Measurements from ENCODE around the gene RABAC1. TPM values are rescaled to one million over a fixed set of nuclear protein-coding genes. Genes with fewer than 3 reads are reported as not detected.

RABAC1 gene
- total RNA-seq, 1 donor from 2014 or later: 257 TPM

DNA sequence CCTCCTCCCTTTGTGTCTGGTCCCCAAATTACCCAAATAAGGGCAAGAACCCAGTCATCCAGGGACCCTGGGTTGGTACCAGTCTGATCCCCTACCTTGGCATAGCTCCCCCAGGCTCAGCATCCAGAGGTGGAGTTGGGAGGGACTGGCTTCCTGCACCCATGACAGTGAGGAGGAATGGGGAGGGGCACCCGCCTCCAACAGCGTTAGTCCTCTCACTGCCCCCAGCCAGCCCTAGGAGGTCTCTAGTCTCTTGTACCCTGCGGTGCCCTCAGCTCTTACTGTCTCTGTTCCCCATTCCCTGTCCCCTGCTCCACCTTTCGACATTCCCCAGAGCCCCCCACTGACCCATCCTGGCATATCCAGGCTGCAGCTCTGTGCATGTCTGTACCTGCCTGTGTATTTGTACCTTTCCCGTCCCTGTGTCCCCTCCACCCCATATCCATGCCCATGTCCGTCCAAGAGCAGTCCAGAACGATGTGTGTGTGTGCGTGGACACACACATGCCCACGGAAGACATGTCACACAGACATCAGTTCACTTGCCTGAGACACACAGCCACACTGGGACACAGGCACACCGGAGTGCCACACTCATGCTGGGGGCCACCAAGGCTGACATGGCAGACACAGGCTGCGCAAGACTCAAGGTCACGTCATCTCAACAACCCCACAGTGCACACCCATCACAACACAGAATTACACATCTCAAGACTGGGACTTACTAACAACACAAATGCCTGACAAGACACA is 48.7 kb downstream of the RABAC1 start:
- Mint-ChIP-seq H3K4me1 (ENCODE audit: low read depth, unreplicated experiment) (no peaks in the 10 kb centered on the region), H3K36me3 (ENCODE audit: low read depth, unreplicated experiment) (peaks cover 9% of the 10 kb centered on the region), H3K4me3 (ENCODE audit: unreplicated experiment) (no peak overlapping the region), H3K27me3 (ENCODE audit: low read depth, unreplicated experiment) (peaks cover 30% of the 10 kb centered on the region), H3K9me3 (ENCODE audit: unreplicated experiment) (peaks cover 2% of the 10 kb centered on the region), H3K27ac (ENCODE audit: unreplicated experiment) (no peak overlapping the region)
- DNase-seq (ENCODE audit: low read depth) (no peak), FAIRE-seq (no peak)
- TF ChIP-seq EZH2 (IDR thresholded peaks at IDR 0.05; ENCODE audit: insufficient read depth, low read length): no peak
- TF ChIP-seq, protein P1, sequence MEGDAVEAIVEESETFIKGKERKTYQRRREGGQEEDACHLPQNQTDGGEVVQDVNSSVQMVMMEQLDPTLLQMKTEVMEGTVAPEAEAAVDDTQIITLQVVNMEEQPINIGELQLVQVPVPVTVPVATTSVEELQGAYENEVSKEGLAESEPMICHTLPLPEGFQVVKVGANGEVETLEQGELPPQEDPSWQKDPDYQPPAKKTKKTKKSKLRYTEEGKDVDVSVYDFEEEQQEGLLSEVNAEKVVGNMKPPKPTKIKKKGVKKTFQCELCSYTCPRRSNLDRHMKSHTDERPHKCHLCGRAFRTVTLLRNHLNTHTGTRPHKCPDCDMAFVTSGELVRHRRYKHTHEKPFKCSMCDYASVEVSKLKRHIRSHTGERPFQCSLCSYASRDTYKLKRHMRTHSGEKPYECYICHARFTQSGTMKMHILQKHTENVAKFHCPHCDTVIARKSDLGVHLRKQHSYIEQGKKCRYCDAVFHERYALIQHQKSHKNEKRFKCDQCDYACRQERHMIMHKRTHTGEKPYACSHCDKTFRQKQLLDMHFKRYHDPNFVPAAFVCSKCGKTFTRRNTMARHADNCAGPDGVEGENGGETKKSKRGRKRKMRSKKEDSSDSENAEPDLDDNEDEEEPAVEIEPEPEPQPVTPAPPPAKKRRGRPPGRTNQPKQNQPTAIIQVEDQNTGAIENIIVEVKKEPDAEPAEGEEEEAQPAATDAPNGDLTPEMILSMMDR (IDR thresholded peaks at IDR 0.05; ENCODE audit: insufficient read depth, low read depth, low read length): no peak
- no peak overlapping the region for H3K9ac ChIP-seq (ENCODE audit: low read length)
- no peaks in the 10 kb centered on the region for H3K79me2 ChIP-seq (ENCODE audit: insufficient read depth, low read length)
- peaks cover 41% of the 10 kb centered on the region for H4K20me1 ChIP-seq (ENCODE audit: insufficient read depth, low read length)
- H3K9me3 ChIP-seq (ENCODE audit: insufficient read depth, low read depth, low read length): peaks cover 3% of the 10 kb centered on the region
- H3K4me1 ChIP-seq (ENCODE audit: insufficient read depth, low read length): no peaks in the 10 kb centered on the region
- H3K4me2 ChIP-seq (ENCODE audit: low read length): no peak overlapping the region
- H3K4me3 ChIP-seq (ENCODE audit: insufficient read depth, low read depth, low read length): no peak overlapping the region
- H2AFZ ChIP-seq (ENCODE audit: low read depth, low read length): no peak overlapping the region
- no peak overlapping the region for H3K27ac ChIP-seq (ENCODE audit: low read depth, low read length)
- peaks cover under 1% of the 10 kb centered on the region for H3K36me3 ChIP-seq (ENCODE audit: insufficient read depth, low read length)
- H3K27me3 ChIP-seq (ENCODE audit: insufficient read depth, low read length): peaks cover 35% of the 10 kb centered on the region

DNA sequence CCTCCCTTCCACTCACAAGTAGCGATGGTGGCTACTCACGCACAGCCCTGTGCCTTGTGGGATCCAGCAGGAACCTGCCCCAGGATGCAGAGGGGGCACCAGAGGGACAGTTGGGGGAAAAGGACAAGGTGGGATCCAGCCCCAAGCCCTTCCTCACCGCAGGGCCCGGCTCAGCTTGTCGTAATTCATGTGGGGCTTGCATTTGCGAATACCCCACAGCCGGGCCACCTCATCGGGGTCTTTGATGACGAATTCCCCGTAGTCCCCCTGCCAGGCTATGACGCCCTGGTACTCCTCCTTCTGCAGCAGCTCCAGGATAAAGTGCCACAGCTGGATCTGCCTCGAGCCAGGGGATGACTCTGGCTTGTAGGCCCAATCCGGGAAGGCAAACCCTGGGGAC is 49.4 kb downstream of the RABAC1 start:
- H3K4me3 ChIP-seq (ENCODE audit: insufficient read depth, low read depth, low read length): no peak overlapping the region
- no peak overlapping the region for H3K4me3 Mint-ChIP-seq (ENCODE audit: unreplicated experiment)
- TF ChIP-seq, protein P1 (IDR thresholded peaks at IDR 0.05; ENCODE audit: insufficient read depth, low read depth, low read length): no peak
- TF ChIP-seq EZH2 (IDR thresholded peaks at IDR 0.05; ENCODE audit: insufficient read depth, low read length): no peak
- H3K27me3 Mint-ChIP-seq (ENCODE audit: low read depth, unreplicated experiment): peaks cover 30% of the 10 kb centered on the region
- no peak for FAIRE-seq
- no peaks in the 10 kb centered on the region for H3K79me2 ChIP-seq (ENCODE audit: insufficient read depth, low read length)
- H3K4me2 ChIP-seq (ENCODE audit: low read length): no peak overlapping the region
- H3K4me1 ChIP-seq (ENCODE audit: insufficient read depth, low read length): no peaks in the 10 kb centered on the region
- H3K9ac ChIP-seq (ENCODE audit: low read length): no peak overlapping the region
- no peak overlapping the region for H2AFZ ChIP-seq (ENCODE audit: low read depth, low read length)
- H3K9me3 ChIP-seq (ENCODE audit: insufficient read depth, low read depth, low read length): peaks cover 3% of the 10 kb centered on the region
- no peaks in the 10 kb centered on the region for H3K4me1 Mint-ChIP-seq (ENCODE audit: low read depth, unreplicated experiment)
- H3K27me3 ChIP-seq (ENCODE audit: insufficient read depth, low read length): peaks cover 31% of the 10 kb centered on the region
- peaks cover 2% of the 10 kb centered on the region for H3K9me3 Mint-ChIP-seq (ENCODE audit: unreplicated experiment)
- H3K27ac Mint-ChIP-seq (ENCODE audit: unreplicated experiment): no peak overlapping the region
- H4K20me1 ChIP-seq (ENCODE audit: insufficient read depth, low read length): peaks cover 48% of the 10 kb centered on the region
- H3K27ac ChIP-seq (ENCODE audit: low read depth, low read length): no peak overlapping the region
- no peak for DNase-seq (ENCODE audit: low read depth)
- H3K36me3 ChIP-seq (ENCODE audit: insufficient read depth, low read length): peaks cover 5% of the 10 kb centered on the region
- peaks cover 9% of the 10 kb centered on the region for H3K36me3 Mint-ChIP-seq (ENCODE audit: low read depth, unreplicated experiment)
